GM18517 (cell line): ENCODE data around the gene NME1.

ENCODE experiments used
- ATAC-seq: cut with Tn5 transposase; IDR thresholded peaks from one replicate; pipeline ENCODE4 v1.9.1; 2021; ENCODE audit warnings: mild to moderate bottlenecking, moderate library complexity; ENCODE audit not compliant: unreplicated experiment

Gene NME1

GRCh38 chr17:51188271-51188833, 35.0 kb downstream of the NME1 start:
- ATAC-seq = no peak

GRCh38 chr17:51189162-51189561, 35.8 kb downstream of the NME1 start:
- ATAC-seq = no peak

- ATAC-seq = no peak
Observed at GRCh38 chr17:51189628-51190027, 36.3 kb downstream of the NME1 start.

- no peak for ATAC-seq
Observed at GRCh38 chr17:51191895-51192294, 38.5 kb downstream of the NME1 start.

- ATAC-seq = no peak
Observed at GRCh38 chr17:51197754-51198153, 44.4 kb downstream of the NME1 start.

GRCh38 chr17:51200295-51200694, 46.9 kb downstream of the NME1 start:
- no peak for ATAC-seq

GRCh38 chr17:51200846-51201245, 47.5 kb downstream of the NME1 start:
- ATAC-seq = no peak

- no peak for ATAC-seq
Observed at GRCh38 chr17:51203838-51204237, 50.5 kb downstream of the NME1 start.
